GM12873 (cell line): ENCODE measurements around the gene RBMS3.

Experiments used
- CTCF ChIP-seq: IDR thresholded peaks from 2 replicates; pipeline ENCODE4 v1.5.1; 2012; ENCODE audit warnings: low read depth, mild to moderate bottlenecking, moderate library complexity, low read length, control low read depth; ENCODE audit not compliant: insufficient read depth; ENCODE audit errors: missing control alignments

The RBMS3 gene

GRCh38 chr3:29313981-29314726 lies 33.3 kb downstream of the RBMS3 start:
- TF ChIP-seq CTCF = no peak

GRCh38 chr3:29314727-29315088 lies 33.8 kb downstream of the RBMS3 start:
- no peak for TF ChIP-seq CTCF

DNA sequence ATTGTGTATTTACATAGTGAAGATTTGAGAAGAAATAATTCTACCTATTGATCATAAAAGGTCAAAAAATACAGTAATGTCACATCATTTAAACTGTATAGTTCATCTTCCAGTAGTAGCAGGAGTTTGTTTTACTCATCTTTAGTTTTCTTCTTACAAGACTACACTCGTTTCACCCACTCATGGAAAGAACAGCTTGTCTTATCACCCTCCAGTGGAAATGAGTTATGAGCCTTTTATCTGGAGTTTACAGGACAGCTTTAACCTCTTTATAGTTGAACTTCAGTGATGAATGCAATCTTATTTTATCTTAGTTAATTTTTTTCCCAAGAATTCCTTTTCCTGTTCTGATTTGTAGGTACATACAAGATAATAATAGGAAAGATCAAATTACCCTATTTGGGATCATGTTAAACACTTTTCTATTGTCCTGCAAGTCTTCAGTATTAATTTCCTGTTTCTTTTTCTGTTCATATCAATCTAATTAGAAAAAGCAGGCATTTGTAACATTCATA lies 36.8 kb downstream of the RBMS3 start:
- no peak for TF ChIP-seq CTCF

DNA sequence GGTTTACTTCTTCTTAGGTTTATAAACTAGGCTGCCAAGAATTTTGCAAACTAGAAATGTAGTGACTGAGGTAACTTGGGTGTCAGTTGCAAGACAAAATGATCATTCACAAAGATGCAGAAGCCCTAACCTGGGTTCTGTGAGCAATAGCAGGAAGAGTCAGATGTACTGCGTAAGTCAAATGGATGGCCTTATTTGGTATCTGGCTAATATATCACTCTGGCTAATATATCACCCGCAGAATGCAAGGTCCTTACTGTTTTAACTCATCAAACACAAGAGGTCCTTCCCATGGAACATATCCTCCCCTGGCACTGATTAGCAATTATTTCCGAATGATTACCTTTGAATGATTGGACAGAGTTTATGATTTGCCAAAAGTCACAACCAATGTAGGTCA lies 37.4 kb downstream of the RBMS3 start:
- TF ChIP-seq CTCF = no peak

DNA sequence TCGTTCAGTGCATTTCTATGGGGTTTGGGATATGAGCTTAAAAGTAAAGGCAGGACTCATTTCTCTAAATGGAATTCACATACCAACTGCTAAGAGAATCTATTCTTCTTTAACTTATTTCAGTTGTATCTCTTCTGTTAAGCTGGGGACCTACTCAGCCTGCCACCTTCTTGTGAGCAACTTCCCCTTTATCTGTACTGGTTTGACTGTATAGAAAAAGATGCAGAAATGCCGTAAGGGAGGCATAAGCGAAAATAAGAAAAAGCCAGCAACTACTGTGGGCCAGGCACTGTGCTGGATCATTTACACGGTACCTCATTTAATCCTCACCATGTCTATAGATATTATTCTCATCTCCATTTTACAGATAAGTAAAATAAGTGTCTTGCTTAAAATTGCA lies 38.4 kb downstream of the RBMS3 start:
- TF ChIP-seq CTCF = no peak

- TF ChIP-seq CTCF = no peak
Observed at GRCh38 chr3:29319798-29320197, 38.9 kb downstream of the RBMS3 start.

GRCh38 chr3:29322586-29322985 lies 41.7 kb downstream of the RBMS3 start:
- TF ChIP-seq CTCF = no peak
